Medulla oblongata (tissue), 1 donor: ENCODE data around the gene DNAJC6.
A peak's percentile ranks its signal among the peaks of the same experiment; 100 is the strongest.

Experiments
- DNase-seq: peaks from one replicate; pipeline ENCODE4 v3.0.0-alpha.2; 2015; ENCODE audit errors: extremely low spot score

The DNAJC6 gene

DNA sequence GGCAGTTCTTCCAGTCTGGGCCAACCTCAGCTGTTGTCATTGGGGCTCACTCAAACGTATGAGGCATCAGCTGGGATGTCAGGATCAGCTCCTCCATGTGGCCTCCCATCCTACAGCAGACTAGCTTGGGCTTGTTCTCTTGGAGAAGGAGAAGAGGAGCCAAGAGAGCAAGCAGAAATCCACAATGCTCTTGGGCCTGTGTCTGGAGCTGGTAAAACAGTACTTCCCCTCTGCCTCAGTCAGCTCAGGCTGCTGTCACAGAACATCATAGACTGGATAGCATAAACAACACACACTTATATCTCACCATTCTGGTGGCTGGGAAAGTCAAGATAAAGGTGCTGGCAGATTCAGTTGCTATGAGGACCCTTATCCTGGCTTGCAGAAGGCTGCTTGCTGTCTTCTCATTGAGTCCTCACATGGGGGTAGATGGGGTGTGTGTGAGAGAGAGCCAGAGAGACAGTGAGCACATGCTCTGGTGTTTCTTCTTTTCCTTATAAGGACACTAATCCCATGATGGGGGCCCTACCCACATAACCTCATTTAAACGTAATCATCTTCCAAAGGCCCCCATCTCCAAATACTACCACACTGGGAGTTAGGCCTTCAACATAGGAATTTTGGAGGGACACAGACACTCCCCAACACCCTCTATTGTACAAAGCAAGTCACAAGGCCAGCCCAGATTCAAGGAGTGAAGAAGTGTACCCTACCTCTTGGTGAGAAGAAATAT is 16.3 kb upstream of the DNAJC6 start:
- no peak for DNase-seq

DNA sequence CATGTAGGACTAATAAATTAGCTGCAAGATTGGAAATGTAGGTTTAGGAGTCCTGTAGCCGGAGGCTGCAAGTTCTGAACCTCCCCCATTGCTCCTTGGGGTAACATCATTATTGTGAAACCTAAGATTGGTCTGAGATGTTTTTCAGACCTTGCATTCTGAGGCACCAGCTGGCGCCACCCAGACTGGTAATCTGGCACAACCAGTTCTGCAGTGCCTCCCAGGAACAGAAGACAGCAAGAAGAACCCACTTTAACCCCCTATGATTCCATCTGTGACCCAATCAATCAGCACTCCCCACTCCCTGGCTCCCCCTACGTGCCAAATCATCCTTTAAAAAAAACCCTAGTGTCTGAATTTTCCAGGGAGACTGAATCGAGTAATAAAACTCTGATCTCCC is 11.6 kb upstream of the DNAJC6 start:
- DNase-seq: no peak

DNA sequence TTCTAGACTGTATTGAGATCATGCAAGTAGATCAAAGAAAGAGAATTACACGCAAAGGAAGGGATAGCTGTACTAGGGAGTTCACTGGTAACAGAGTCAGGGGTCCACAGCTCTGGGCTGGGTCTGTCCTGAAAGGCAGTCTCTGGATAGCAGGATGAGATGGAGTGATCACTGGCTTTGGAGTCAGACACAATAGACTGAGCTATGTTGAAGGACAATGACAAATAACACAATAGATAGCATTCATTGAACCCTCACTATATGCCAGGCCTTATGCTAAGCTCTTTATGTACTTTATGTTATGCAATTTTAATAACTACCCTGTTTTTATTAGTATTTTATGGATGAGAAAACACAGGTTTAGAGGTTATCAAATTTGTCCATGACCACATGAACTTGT is 10.0 kb upstream of the DNAJC6 start:
- peak; percentile 70 for DNase-seq

DNA sequence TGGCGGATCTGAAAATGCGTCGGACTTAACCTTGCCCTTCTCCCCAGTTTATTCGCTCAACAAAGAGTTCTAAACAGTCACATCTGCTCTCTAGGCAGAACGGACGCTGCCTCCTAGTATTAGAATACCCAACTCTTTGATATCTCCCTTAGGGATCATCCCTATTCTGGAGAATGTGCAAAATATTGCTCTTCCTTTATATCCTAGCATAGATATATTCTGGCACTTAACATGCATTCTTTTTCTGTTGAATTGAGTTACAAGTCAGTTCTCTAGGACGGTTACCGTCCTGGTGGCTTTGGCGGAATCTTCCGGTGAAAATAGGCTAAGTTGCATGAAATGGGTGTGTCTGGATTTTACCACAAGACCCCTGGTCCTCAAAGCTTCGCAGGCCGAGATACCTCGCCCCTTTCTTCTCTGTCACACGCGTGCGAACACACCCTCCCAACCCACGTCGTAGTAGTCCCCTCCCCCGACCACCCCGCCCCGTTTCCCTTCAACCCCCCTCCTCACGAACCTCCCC is 501 bp upstream of the DNAJC6 start:
- DNase-seq: no peak

DNA sequence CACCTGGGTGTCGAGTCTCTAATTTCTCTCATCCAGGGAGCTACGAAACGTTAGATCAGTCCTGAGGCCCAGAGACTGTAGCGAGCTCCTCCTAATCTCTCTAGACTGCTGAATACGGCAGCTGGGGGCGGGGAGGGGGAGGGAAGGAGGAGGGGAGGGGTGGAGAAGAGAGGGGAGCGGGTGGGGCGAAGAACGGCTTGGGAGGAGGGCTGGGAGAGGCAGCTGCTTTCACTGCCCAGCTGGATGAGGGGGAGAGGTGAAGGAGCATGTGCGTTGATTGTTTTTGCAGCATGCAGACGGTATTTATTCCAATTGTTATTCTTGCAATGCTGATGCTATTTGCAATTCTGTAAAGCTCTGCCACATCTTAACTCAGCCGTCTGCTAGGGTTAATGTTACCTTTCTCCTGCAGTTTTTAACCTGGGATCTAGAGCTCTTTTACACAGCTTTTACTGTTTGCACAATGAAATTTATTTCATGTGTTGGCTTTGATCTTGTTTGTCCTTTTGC is 790 bp downstream of the DNAJC6 start:
- peak; percentile 50 for DNase-seq

DNA sequence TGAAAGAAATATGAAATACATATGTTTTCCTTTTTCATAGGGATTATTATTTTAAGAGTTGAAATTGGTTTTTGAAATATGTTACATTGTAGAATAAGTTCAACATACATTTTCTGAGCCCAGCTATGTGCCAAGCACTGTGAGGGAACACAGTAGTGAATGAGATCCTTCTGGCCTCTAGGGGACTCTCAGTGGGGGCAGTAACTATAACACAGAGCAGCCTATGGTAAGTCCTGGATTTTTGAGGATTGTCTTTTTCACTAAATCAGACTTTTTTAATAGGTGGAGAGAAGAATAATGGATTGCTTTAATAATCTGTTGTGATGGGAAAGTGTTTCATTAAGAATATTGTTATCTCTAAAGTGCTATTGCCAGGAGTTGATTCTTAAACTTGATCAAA is 2.4 kb downstream of the DNAJC6 start:
- DNase-seq: no peak

DNA sequence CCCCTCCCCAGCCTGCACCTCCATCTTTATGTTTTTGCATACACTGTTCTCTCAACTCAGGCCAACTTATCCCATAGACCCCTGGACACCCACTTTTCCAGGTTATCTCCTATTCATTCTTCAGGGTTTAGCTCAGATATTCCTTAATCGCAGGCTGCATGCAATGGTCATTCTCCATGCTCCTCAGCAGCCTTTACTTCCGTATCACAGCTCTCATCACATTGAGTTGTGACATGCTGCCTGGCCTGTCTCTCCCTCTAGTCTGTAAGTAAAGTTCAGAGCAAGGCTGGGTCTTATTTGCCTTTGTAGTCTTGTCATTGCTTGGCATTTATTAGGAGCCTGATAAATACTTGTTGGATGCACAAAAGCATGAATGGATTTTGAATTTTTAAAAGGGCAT is 6.9 kb downstream of the DNAJC6 start:
- DNase-seq: no peak

DNA sequence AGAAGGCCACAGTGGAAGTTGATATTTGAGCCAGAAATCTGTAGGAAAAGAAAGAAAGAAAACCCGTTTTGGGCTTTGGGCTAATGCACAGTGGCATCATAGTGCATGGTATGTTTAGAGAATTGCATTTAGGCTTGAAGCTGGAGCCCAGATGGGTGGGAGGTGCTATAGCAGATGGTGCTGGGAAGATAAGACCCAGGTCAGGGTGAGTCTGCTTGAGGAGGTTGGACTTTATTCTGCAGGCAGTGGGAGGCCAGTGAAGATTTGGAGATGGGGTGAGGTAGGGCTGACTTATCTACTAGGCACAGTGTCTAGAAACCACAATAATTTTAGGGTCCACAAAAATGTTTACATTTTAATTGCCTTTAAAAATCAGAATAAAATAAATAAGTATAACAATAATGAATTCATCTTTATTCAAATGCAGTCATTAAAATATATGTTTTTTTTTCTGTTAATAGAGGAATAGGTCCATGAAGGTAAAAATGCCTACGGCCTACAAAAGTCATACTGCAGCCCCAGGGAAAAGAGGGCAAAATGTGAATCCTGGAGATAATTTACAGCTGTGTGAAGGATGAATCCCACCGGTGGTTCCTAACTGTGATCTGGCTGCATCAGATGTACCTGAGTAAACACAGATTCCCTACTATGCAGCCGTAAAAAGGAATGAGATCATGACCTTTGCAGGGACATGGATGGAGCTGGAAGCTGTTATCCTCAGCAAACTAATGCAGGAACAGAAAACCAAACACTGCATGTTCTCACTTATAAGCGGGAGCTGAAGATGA is 8.7 kb downstream of the DNAJC6 start:
- DNase-seq: no peak

DNA sequence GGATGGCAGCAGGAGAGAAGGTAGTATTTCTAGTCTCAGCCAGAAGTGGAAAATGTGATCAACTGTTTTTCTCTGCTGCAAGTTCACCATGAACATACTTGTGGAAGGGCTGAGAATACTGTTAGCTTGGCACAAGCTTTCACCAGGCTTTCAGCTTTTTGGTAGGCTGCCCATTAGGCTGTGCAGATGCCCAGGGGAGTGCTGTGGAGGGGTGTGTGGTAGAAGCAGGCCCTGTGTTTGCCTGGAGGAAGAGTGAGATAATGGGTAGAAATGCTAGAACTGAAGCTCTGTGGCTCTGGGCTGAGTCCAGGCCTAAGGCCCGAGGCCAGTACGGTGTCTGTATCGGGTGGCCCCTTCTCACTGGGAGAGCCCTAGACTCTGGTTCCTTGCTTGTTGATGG is 9.8 kb downstream of the DNAJC6 start:
- peak; percentile 83 for DNase-seq

DNA sequence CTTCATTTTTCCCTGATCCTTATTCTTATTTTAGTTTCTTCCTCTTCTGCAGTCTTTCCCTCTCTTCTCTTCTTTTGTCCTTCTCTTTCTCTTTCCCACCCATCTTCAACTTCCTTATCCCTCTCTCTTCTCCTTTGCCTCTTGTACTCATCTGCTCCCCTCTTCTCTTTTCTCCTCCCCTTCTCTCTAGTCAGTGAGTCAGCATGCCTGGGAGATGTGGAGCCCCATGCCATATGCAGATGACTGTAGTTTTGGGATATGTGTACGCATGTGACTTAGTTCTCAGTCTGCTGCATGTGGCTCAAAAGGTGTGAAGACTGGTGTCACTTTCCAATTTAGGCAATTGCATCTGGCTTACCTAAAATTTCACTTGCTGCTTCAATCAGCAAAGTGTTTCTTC is 10.4 kb downstream of the DNAJC6 start:
- DNase-seq: no peak

DNA sequence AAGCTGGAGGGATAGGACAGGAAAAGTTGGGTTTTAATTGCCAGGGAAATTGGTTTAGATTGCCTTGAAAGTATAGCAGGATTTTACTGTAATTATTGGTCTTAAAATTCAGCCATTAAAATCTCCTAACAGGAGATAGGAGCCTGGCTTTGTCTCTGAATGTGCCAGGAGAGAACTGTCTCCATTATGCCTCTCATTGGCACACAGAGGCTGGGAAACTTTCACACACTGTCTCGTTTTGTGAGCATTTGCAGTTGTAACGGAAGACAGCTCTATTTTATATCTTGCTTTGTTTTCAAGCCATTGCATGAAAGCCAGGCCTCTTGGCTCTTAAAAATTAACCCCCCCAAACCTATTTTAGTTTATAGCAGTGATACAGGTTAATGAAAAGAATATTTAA is 12.5 kb downstream of the DNAJC6 start:
- peak; percentile 89 for DNase-seq

DNA sequence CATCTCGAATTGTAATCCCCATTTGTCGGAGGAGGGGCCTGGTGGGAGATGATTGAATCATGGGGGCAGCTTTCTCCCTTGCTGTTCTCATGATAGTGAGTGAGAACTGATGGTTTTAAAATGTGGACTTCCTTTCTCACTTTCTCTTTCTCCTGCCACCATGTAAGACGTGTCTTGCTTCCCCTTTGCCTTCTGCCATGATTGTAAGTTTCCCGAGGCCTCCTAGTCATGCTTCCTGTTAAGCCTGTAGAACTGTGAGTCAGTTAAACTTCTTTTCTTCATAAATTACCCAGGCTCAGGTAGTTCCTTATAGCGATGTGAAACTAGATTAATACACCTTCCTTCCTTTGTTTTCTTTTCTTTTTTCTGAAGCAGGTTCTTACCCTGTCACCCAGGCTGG is 13.9 kb downstream of the DNAJC6 start:
- DNase-seq: no peak

DNA sequence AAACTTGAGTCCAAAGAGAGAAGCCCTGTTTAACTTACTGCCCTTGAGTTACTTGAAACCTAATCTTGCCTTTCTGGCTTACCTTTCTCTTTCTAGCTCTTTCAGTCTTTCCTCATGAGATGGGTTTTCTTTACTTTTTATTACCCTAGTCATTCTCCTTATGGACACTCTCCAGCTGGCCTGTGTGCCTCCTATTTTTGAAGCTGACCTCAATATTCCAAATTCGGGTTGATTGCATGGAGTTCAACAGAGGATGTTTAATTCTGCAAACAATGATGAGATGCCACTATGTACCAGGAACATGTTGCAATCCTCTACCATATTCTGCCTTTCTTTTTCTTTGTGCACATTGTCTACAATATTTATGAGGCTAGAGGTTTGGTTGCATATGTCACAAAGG is 20.7 kb downstream of the DNAJC6 start:
- no peak for DNase-seq

DNA sequence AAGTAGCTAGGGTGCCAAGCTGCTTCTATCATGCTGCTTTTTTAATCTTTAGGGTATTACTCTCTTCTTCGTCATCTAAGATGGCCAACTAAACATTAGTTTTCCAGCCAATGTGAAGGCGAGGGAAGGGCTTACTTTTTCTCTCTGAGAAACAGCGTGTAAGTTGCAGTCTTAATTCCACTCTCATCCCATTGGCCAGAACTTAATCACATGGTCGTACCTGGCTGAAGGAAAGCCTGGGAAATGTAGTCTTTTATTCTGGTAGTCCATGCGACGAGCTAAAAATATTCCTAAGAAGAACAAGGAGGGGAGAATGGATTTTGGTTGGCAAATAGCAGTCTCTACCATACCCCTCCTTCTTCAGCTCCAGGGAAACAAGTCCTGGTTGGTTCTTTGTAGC is 21.5 kb downstream of the DNAJC6 start:
- DNase-seq: no peak

DNA sequence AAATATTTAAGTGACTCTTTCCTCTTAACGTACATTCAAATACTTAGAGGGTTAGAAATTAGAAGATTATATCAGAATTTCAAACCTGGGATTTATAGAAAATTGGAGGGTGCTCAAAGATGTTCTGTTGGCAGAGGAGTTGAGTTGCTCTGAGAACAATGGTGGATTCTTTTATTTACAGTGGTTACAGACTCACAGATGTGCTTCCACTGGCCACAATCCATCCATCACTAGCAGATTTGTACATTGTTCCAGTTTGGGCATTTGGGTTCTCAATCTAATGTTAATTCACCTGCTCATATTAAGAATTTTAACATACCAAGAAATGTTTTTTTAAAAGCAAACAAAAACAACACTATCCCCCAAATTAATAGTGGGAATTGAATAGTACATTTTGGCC is 23.5 kb downstream of the DNAJC6 start:
- DNase-seq: peak; percentile 87

DNA sequence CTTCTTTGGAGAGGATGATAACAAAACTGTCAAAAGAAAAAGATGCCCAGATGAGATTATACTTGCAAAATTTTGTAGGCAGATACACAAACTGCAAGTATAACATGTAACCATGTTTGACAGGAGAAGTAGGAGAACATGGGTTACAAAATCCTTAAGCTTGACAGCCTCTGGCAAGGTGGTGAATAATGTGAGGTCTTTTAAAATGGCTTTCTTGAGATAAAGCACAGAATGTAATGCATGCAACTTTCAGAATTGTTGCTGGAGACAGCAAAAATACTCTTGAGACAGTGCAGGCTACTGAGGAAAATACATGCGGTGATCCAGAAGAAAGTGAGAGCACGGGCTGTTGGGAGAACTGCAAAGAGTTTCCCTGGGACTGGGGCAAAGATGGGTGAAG is 24.7 kb downstream of the DNAJC6 start:
- DNase-seq: no peak

DNA sequence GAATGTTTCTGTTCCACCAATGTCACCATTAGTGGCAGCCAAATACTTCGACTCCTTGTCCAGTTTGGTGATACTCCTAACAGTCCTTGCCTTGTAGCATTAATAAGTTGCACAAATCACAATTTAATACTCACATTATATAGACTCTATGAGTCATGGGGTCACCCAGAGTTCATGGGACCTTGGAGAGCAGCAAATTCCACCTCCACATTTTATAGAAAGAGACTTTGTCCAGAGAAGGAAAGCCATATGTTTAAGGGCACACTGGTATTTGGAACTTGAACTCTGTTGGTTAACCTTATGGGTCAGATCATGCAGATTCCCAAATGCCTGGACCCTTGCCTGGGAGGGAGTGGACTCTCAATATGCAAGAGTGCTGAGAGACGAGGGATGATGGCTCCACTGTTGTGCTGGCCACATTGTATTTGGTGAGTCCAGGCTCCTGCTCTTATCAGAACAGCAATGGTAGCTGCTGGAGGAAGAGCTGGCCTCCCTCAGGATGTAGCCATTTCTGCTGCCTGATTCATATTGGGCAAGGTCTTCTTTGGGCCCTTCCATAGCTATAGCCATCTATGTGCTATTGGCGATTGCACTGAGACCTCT is 30.6 kb downstream of the DNAJC6 start:
- no peak for DNase-seq

DNA sequence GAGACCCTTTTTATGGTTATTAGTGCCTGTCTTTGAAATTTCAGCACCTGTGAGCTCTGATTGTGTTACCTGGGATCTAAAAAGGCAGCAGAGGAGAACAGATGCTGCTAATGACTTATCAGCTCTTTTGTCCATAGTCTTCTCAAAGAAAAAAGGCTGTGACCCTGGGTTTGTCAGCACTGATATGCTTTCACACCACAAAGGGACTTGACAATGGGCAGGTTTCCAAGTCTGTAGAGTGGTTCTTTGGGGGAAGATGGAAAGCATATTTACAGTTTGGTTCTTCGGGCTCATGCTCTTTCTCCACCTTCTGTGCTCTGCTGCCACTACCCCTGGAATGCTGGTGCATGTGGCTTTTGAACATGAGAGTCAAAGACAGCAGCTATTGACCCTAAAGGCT is 32.0 kb downstream of the DNAJC6 start:
- no peak for DNase-seq

DNA sequence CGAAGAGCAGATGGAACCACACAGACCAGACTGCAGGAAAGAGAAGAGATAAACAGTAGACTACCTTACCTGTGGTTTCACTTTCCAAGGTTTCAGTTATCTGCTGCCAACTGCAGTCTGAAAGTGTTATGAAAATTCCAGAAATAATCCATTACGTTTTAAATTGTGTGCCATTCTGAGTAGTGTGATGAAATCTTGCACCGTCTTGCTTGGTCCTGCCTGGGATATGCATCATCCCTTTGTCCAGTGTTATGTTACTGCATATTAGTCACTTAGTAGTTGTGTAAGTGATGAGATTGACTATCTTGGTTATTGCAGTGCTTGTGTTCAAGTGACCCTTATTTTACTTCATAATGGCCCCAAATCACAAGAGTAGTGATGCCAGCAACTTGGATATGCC is 33.9 kb downstream of the DNAJC6 start:
- no peak for DNase-seq

DNA sequence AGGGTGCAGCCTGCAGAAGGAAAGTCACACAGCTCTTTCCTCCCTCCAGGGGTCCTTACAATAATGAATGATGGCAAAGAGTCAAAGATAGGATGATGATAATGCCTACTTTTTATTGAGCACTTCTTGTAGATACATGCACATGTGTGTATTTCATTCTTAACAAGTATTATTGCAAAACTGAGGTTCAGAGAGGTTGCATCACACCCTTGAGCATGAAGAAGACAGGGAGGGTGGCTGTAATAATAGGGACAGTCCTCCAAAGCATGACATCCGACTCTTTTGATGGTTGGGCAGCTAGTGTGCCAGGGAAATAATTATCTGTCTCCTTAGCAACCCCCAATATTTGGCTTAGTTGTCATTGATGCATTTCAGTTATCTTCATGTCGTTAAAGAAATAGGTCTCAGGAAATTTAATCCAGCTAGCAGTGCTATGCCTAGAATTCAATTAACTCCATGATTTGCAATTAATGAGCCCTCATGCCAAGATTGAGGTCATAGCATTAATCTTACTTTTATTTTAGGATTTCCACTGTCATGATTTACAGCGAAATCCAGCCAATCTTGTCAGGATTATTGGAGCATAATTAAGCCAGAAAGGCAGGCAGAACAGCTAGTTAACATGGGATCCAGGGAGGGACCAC is 35.0 kb downstream of the DNAJC6 start:
- DNase-seq: no peak

DNA sequence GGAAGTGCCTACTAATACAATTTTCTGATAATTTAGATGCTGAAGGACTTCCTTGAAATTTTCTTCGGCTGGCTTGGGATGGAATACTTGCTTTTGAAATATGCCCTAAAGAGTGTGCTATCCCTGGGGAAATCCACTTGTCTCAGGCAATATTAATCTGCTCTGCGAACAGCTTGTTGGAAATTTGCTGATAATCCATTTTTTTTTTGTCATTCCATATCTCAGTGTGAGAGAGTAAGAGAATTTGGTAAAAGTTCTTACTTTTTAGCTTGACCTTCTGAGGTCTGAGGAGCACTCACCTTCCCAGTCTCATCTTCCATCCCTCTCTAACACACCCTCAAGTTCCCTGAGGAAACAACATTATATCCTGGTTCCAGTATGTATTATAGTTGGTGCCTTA is 36.8 kb downstream of the DNAJC6 start:
- DNase-seq: no peak

DNA sequence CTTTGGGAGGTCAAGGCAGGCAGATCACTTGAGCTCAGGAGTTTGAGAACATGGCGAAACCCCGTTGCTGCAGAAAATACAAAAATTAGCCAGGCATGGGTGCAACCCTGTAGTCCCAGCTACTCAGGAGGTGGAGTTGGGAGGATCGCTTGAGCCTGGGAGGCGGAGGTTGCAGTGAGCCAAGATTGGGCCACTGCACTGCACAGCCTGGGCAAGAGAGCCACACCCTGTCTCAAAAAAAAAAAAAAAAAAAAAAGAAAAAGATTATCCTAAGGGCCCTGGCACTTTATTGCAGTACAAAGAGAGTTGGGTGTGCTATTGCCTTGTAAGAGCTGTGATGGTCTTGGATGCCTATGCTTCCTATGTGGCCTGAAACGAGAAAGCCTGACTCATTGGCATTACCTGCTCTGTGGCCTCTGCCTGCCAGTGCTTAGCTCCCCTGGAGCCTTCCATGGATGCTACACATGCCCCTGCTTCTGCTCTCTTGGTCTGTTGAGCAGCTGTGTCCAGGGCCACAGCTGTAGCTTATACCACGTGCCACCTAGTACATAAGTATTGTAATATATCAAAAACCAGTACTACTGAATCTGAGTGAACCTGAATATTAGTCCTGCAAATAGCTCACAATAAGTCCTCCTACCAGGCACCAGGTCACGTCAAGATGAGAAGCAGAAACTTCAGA is 45.8 kb downstream of the DNAJC6 start:
- no peak for DNase-seq
